ENCODE measurements around the gene AMN1.

DNA sequence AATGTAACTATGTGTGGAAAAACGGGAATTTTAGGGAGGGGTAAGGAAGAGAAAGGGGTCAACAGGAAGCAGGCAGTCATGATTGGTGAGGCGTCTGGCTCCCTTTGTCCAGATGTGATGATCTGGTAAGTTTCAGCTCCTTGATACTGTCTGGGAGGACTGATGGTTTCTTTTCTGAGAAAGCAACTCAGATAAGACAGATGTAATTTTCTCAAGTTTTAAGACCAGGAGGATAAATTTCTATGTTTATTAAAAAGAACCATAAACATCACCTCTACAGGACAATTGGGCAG lies 21.9 kb upstream of the AMN1 start:
- TF ChIP-seq, protein P1, sequence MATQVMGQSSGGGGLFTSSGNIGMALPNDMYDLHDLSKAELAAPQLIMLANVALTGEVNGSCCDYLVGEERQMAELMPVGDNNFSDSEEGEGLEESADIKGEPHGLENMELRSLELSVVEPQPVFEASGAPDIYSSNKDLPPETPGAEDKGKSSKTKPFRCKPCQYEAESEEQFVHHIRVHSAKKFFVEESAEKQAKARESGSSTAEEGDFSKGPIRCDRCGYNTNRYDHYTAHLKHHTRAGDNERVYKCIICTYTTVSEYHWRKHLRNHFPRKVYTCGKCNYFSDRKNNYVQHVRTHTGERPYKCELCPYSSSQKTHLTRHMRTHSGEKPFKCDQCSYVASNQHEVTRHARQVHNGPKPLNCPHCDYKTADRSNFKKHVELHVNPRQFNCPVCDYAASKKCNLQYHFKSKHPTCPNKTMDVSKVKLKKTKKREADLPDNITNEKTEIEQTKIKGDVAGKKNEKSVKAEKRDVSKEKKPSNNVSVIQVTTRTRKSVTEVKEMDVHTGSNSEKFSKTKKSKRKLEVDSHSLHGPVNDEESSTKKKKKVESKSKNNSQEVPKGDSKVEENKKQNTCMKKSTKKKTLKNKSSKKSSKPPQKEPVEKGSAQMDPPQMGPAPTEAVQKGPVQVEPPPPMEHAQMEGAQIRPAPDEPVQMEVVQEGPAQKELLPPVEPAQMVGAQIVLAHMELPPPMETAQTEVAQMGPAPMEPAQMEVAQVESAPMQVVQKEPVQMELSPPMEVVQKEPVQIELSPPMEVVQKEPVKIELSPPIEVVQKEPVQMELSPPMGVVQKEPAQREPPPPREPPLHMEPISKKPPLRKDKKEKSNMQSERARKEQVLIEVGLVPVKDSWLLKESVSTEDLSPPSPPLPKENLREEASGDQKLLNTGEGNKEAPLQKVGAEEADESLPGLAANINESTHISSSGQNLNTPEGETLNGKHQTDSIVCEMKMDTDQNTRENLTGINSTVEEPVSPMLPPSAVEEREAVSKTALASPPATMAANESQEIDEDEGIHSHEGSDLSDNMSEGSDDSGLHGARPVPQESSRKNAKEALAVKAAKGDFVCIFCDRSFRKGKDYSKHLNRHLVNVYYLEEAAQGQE (IDR thresholded peaks at IDR 0.05; ENCODE audit: insufficient read depth in 1 of 2, low read depth in 2 of 2, low read length in 2 of 2), result no peak
- TF ChIP-seq POLR2AphosphoS5 (IDR thresholded peaks at IDR 0.05; ENCODE audit: low read depth, low read length), result no peak

Measured in PFSK-1 (cell line).